H1 (cell line): ENCODE data around the gene ITIH6. TPM values are rescaled to one million over a fixed set of nuclear protein-coding genes. Genes with fewer than 3 reads are reported as not detected.

Experiments
- CTCF ChIA-PET: fragments of 300-600 bp; sonication (Branson Sonifier 250); formaldehyde crosslinking; loops from one replicate; lab custom pipeline; 2021; ENCODE audit not compliant: partially characterized antibody; lab: Charles Lee
- POLR2A ChIA-PET: fragments of 300-600 bp; sonication (Branson Sonifier 250); formaldehyde crosslinking; loops from one replicate; lab custom pipeline; 2021; ENCODE audit warnings: inconsistent platforms; ENCODE audit not compliant: partially characterized antibody; lab: Charles Lee
- DNase-seq, 2 experiments: peaks; one replicate each; pipeline versions ENCODE4 v3.0.0 to v3.0.0-alpha.2; 2010 to 2022; ENCODE audit warnings: low spot score in 2 of 2, low read depth in 1 of 2, mixed read lengths in 1 of 2
- FAIRE-seq: peaks from 2 replicates; lab custom pipeline; 2011; peaks lifted over from hg19 to GRCh38; lab: Jason Lieb, UNC
- H2AFZ ChIP-seq: 2 replicates; pipeline ENCODE4 v1.8.1; 2012; ENCODE audit warnings: low read length, inconsistent platforms
- H2AK5ac ChIP-seq: 2 replicates; pipeline ENCODE4 v1.6.1; 2013; ENCODE audit warnings: low read depth, low read length
- H2BK120ac ChIP-seq: replicated peaks from 2 replicates; pipeline ENCODE3; 2013; ENCODE audit warnings: low read depth, low read length, inconsistent platforms
- H2BK12ac ChIP-seq: 2 replicates; pipeline ENCODE4 v1.6.1; 2013; ENCODE audit warnings: low read depth, low read length
- H2BK15ac ChIP-seq: 2 replicates; pipeline ENCODE4 v1.6.1; 2013; ENCODE audit warnings: low read length
- H2BK20ac ChIP-seq: 2 replicates; pipeline ENCODE4 v1.6.1; 2013; ENCODE audit warnings: low read length
- H2BK5ac ChIP-seq: 2 replicates; pipeline ENCODE4 v1.6.1; 2013; ENCODE audit warnings: low read depth, low read length
- H3K14ac ChIP-seq: 2 replicates; pipeline ENCODE4 v1.6.1; 2013; ENCODE audit warnings: inconsistent platforms; ENCODE audit not compliant: insufficient read length
- H3K18ac ChIP-seq: 2 replicates; pipeline ENCODE4 v1.6.1; 2013; ENCODE audit warnings: low read length; ENCODE audit errors: extremely low read depth
- H3K23ac ChIP-seq: 2 replicates; pipeline ENCODE4 v1.6.1; 2013; ENCODE audit warnings: inconsistent platforms; ENCODE audit not compliant: insufficient read length
- H3K23me2 ChIP-seq: 2 replicates; pipeline ENCODE4 v1.6.1; 2013; ENCODE audit warnings: low read depth, low read length
- H3K27ac ChIP-seq: 2 replicates; pipeline ENCODE4 v1.6.1; 2011; ENCODE audit warnings: low read depth, low read length, inconsistent platforms
- H3K27me3 ChIP-seq, 4 experiments: replicated peaks in 1 of 4; 1 replicate in 1 of 4; 2 replicates in 3 of 4; pipeline versions ENCODE4 v1.6.1 to v1.8.1; 2011 to 2013; ENCODE audit warnings: low read length in 3 of 4, mild to moderate bottlenecking in 3 of 4, inconsistent platforms in 2 of 4, mixed read lengths in 2 of 4, moderate library complexity in 1 of 4; ENCODE audit not compliant: control insufficient read depth in 3 of 4, insufficient read depth in 3 of 4; ENCODE audit errors: extremely low read depth in 1 of 4
- H3K36me3 ChIP-seq, 4 experiments: 2 replicates each; pipeline versions ENCODE4 v1.6.1 to v1.8.1; 2011 to 2013; ENCODE audit warnings: mild to moderate bottlenecking in 4 of 4, low read length in 3 of 4, moderate library complexity in 2 of 4, control low read depth in 1 of 4, inconsistent platforms in 1 of 4; ENCODE audit not compliant: insufficient read depth in 4 of 4, control insufficient read depth in 2 of 4
- H3K4ac ChIP-seq: replicated peaks from 2 replicates; pipeline ENCODE3; 2013; ENCODE audit warnings: low read length, low read depth, mixed read lengths, inconsistent platforms; ENCODE audit not compliant: insufficient read length
- H3K4me1 ChIP-seq, 4 experiments: replicated peaks in 1 of 4; 1 replicate in 1 of 4; 2 replicates in 3 of 4; pipeline versions ENCODE4 v1.6.1 to v1.8.1; 2011 to 2013; ENCODE audit warnings: low read length in 3 of 4, inconsistent platforms in 2 of 4, mixed read lengths in 1 of 4; ENCODE audit not compliant: insufficient read depth in 4 of 4, control insufficient read depth in 3 of 4
- H3K4me2 ChIP-seq, 2 experiments: 2 replicates each; pipeline versions ENCODE4 v1.6.1 to v1.8.1; 2011 to 2013; ENCODE audit warnings: low read depth in 2 of 2, low read length in 2 of 2, control low read depth in 1 of 2, inconsistent platforms in 1 of 2, mild to moderate bottlenecking in 1 of 2; ENCODE audit not compliant: insufficient read depth in 1 of 2
- H3K4me3 ChIP-seq, 4 experiments: fragments of 200-600, 300-600 bp in 1 of 4; sonication (generic), shearing (Covaris generic), sonication (Bioruptor Twin) in 1 of 4; 2 replicates each; pipeline versions ENCODE4 v1.5.1 to v1.8.1; 2011 to 2016; ENCODE audit warnings: low read length in 4 of 4, low read depth in 3 of 4, control low read depth in 2 of 4, inconsistent platforms in 2 of 4, mild to moderate bottlenecking in 2 of 4, mixed read lengths in 1 of 4, moderate library complexity in 1 of 4; ENCODE audit not compliant: insufficient read depth in 2 of 4; ENCODE audit errors: extremely low read depth in 1 of 4
- H3K56ac ChIP-seq: replicated peaks from 2 replicates; pipeline ENCODE3; 2013; ENCODE audit warnings: low read depth, mild to moderate bottlenecking, mixed read lengths, low read length, inconsistent platforms; ENCODE audit not compliant: insufficient read length
- H3K79me1 ChIP-seq: 2 replicates; pipeline ENCODE4 v1.6.1; 2013; ENCODE audit warnings: low read depth, low read length, control low read depth
- H3K79me2 ChIP-seq, 2 experiments: 2 replicates each; pipeline versions ENCODE4 v1.6.1 to v1.8.1; 2012 to 2013; ENCODE audit warnings: low read length in 2 of 2, mild to moderate bottlenecking in 2 of 2, inconsistent platforms in 1 of 2; ENCODE audit not compliant: insufficient read depth in 2 of 2, control insufficient read depth in 1 of 2
- H3K9ac ChIP-seq, 4 experiments: replicated peaks in 1 of 4; 1 replicate in 1 of 4; 2 replicates in 3 of 4; pipeline versions ENCODE4 v1.6.1 to v1.8.1; 2011 to 2013; ENCODE audit warnings: low read depth in 3 of 4, low read length in 3 of 4, control low read depth in 2 of 4, mild to moderate bottlenecking in 2 of 4, moderate library complexity in 2 of 4, inconsistent platforms in 1 of 4; ENCODE audit errors: extremely low read depth in 1 of 4
- H3K9me3 ChIP-seq, 2 experiments: 2 replicates each; pipeline versions ENCODE4 v1.6.1 to v1.8.1; 2012 to 2013; ENCODE audit warnings: mild to moderate bottlenecking in 2 of 2, moderate library complexity in 2 of 2, control low read depth in 1 of 2, inconsistent platforms in 1 of 2, low read depth in 1 of 2, low read length in 1 of 2, mixed read lengths in 1 of 2; ENCODE audit not compliant: insufficient read depth in 2 of 2
- H4K20me1 ChIP-seq, 2 experiments: replicated peaks in 1 of 2; 2 replicates each; pipeline versions ENCODE3 to v1.8.1; 2011 to 2013; ENCODE audit warnings: inconsistent platforms in 2 of 2, low read length in 2 of 2, mild to moderate bottlenecking in 1 of 2; ENCODE audit not compliant: insufficient read depth in 2 of 2, control insufficient read depth in 1 of 2
- H4K5ac ChIP-seq: 2 replicates; pipeline ENCODE4 v1.6.1; 2013; ENCODE audit warnings: low read length, low read depth, mixed read lengths, inconsistent platforms; ENCODE audit not compliant: insufficient read length
- H4K8ac ChIP-seq: 2 replicates; pipeline ENCODE4 v1.8.0; 2013; ENCODE audit warnings: mild to moderate bottlenecking, moderate library complexity, low read length, inconsistent platforms; ENCODE audit not compliant: insufficient read depth; ENCODE audit errors: extremely low read depth
- H4K91ac ChIP-seq: replicated peaks from 2 replicates; pipeline ENCODE3; 2013; ENCODE audit warnings: low read length, mixed read lengths, inconsistent platforms; ENCODE audit not compliant: insufficient read length
- RAD21 ChIP-seq, 2 experiments: IDR thresholded peaks in 1 of 2; conservative IDR thresholded peaks in 1 of 2; 2 replicates each; pipeline ENCODE4 v1.6.1; 2011; ENCODE audit warnings: low read depth in 2 of 2, low read length in 2 of 2, improper control_type of control experiment in 1 of 2, inconsistent platforms in 1 of 2, mild to moderate bottlenecking in 1 of 2, moderate library complexity in 1 of 2
- TAF7 ChIP-seq: optimal IDR thresholded peaks from 2 replicates; pipeline ENCODE3; 2011; ENCODE audit warnings: low read depth, mild to moderate bottlenecking, inconsistent platforms, low read length, moderate library complexity, borderline replicate concordance
- WGBS, 2 experiments: shearing (Covaris generic) in 1 of 2; methylation state at CpG; one replicate each; pipeline versions ENCODE4 v1.1.6 to v1.1.7; 2013 to 2015; ENCODE audit warnings: low lambda C conversion rate in 2 of 2, mixed read lengths in 2 of 2, inconsistent platforms in 1 of 2, low coverage in 1 of 2, missing lambda C conversion rate in 1 of 2; ENCODE audit not compliant: insufficient replicate concordance in 2 of 2, insufficient coverage in 1 of 2, insufficient read length in 1 of 2; ENCODE audit errors: extremely low coverage in 1 of 2, missing lambda C conversion rate in 1 of 2; 5-methylcytosine and 5-hydroxymethylcytosine counted together
- polyA plus RNA-seq, 7 experiments: library from polyadenylated mRNA; depleted of rRNA in 3 of 7; stranded (reverse) in 5 of 7; unstranded in 2 of 7; fragments of >200 nt in 5 of 7; fragments of 200-250 nt in 2 of 7; gene quantifications; 1 replicate in 5 of 7; 2 replicates in 1 of 7; 4 replicates in 1 of 7; pipeline versions ENCODE4 v1.2.1 to v1.2.3, GENCODE V29; 2011 to 2013; ENCODE audit warnings: missing spikeins in 2 of 7, mixed read lengths in 2 of 7
- total RNA-seq: library from RNA; stranded (reverse); fragmentation: NEBNext Ultra II Directional; extraction: Animal tissue kit (Norgen Biotek cat#: 25700); gene quantifications from 2 replicates; pipeline ENCODE4 v1.2.1, GENCODE V29; 2021

Gene ITIH6
- total and polyA plus RNA-seq, 2 of the 8 experiments (the other 6 are each of a cell fraction or from before 2014, with no cell fraction given): 0.02 TPM; not detected in 1

DNA sequence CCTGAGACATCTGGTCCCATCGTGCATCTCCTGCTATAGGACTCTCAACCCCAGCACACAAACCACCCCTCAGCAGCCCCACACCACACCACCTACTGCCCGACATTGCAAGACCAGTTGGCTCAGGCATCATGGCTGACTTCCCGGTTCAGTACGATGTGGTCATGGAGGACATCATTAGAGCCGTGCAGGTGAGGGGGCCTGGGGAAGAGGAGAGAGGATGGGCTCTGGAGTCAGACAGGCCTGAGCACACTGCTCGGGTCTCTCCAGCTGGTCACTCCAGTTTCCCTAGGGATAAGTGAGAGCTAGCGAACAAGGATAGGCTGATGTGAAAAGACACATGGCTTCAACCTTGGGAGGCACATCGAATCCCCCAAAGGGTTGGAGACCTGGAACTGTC lies 26.7 kb upstream of the ITIH6 start:
- Histone ChIP-seq H2BK15ac (no peak overlapping the region), H4K8ac (no peak overlapping the region), H3K36me3 (no peaks in the 10 kb centered on the region), H2BK20ac (no peak overlapping the region), H2AK5ac (no peak overlapping the region), H3K56ac (no peak overlapping the region), H3K4me1 (no peaks in the 10 kb centered on the region), H3K4ac (no peak overlapping the region), H3K79me1 (no peaks in the 10 kb centered on the region), H3K9ac (no peak overlapping the region), H4K91ac (no peak overlapping the region), H2AFZ (no peak overlapping the region), H2BK12ac (no peak overlapping the region), H3K4me3 (no peak overlapping the region), H3K23ac (no peak overlapping the region), H3K23me2 (no peaks in the 10 kb centered on the region), H2BK120ac (no peak overlapping the region), H3K18ac (no peak overlapping the region), H3K27ac (no peak overlapping the region), H4K20me1 (no peaks in the 10 kb centered on the region), H3K14ac (no peak overlapping the region), H3K4me2 (no peak overlapping the region), H2BK5ac (no peak overlapping the region), H3K79me2 (no peaks in the 10 kb centered on the region), H3K27me3 (no peaks in the 10 kb centered on the region), H3K9me3 (no peaks in the 10 kb centered on the region), H4K5ac (no peak overlapping the region)
- DNase-seq (no peak), FAIRE-seq (no peak)
- ChIA-PET POLR2A (interaction anchor here (0.6 kb wide), 1 partner anchor 1141 kb away, joined by 4 read pairs; no protein-coding TSS in a partner anchor), CTCF (interaction anchor here (0.6 to 1.1 kb wide), 2 partner anchors 35 to 218 kb away, joined by 3 read pairs; no protein-coding TSS in a partner anchor)
- WGBS, 2 experiments: 93% methylated on average over 3 of the region's 8 CpGs; no CpG with 5 or more reads in 1 of the 2 experiments
- TF ChIP-seq TAF7 (no peak), RAD21 (IDR thresholded peaks at IDR 0.05 in 1 of 2, conservative IDR thresholded peaks at IDR 0.05 in 1 of 2; ENCODE audit: low read depth in 2 of 2, low read length in 2 of 2) (no peak)
